Retinal pigment epithelial cell (primary cell): ENCODE results near the gene BCKDHB.
A peak's percentile ranks its signal among the peaks of the same experiment; 100 is the strongest.

Experiments used
- DNase-seq: peaks from one replicate; pipeline ENCODE4 v3.0.0-alpha.2; 2010; ENCODE audit warnings: low read depth
- H3K4me3 ChIP-seq: 2 replicates; pipeline ENCODE4 v1.5.1; 2011; ENCODE audit warnings: mild to moderate bottlenecking, low read length, control low read depth, moderate library complexity
- TF ChIP-seq, protein P1 (sequence below): conservative IDR thresholded peaks from 2 replicates; pipeline ENCODE4 v1.5.1; 2011; ENCODE audit warnings: low read depth, low read length, control low read depth, inconsistent platforms

The BCKDHB gene

DNA sequence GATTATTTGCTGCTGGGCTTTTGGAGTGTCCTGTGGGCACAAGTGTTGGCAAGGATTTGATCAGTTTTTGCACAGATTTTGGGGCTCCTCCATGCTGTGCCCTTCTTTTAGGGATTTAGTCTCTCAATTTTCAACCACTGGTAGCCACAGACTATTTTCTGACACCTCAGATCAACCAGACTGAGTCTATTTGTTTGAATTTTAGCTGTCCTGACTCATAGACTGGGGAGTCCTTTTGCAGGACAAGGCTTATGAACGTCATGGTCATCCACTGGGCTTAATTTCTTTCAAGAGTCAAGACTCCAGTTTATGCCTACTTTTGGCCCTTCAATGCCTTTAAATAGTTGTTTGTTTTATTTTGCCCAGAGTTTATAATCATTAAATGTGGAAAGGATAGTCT, 59.3 kb downstream of the BCKDHB start:
- TF ChIP-seq, protein P1, sequence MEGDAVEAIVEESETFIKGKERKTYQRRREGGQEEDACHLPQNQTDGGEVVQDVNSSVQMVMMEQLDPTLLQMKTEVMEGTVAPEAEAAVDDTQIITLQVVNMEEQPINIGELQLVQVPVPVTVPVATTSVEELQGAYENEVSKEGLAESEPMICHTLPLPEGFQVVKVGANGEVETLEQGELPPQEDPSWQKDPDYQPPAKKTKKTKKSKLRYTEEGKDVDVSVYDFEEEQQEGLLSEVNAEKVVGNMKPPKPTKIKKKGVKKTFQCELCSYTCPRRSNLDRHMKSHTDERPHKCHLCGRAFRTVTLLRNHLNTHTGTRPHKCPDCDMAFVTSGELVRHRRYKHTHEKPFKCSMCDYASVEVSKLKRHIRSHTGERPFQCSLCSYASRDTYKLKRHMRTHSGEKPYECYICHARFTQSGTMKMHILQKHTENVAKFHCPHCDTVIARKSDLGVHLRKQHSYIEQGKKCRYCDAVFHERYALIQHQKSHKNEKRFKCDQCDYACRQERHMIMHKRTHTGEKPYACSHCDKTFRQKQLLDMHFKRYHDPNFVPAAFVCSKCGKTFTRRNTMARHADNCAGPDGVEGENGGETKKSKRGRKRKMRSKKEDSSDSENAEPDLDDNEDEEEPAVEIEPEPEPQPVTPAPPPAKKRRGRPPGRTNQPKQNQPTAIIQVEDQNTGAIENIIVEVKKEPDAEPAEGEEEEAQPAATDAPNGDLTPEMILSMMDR, result no peak
- DNase-seq, result no peak
- H3K4me3 ChIP-seq, result no peak overlapping the region

DNA sequence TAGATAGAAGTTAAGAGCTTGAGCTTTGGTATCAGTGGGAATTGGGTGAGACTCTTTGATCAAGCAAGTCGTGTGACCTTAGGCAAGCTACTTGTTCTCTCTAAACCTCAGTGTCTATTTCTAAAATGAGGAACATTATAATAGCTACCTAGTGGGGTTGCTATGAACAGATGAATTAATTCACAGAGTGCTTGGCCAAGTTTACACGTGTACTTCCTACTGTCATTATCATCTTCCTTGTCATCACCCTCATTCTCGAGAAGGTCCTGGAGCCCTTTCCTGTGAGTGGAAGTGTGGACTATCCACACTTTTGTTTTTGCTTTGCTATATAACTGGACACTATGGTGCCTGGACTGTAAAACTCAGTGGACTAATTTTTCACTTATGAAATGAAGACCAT, 64.0 kb downstream of the BCKDHB start:
- no peak overlapping the region for H3K4me3 ChIP-seq
- TF ChIP-seq, protein P1, result no peak
- DNase-seq, result no peak

DNA sequence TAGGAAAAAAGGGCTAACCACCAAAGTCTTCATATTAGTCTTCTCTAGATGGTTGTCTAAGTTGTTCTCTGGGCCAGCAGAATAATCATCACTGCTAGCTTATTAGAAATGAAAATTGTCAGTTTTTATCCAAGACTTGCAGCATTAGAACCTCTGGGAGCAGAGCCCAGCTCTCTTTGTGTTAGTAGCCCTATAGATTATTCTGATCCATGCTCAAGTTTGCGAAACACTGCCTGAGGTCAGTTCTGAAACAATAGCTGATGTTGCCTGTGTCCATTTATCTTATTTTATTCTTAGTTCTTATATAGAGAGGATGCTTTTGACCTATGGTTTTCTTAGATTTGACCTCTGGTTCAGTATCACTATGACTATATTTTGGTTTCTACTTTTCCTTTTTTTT, 66.9 kb downstream of the BCKDHB start:
- TF ChIP-seq, protein P1, result no peak
- DNase-seq, result no peak
- no peak overlapping the region for H3K4me3 ChIP-seq

DNA sequence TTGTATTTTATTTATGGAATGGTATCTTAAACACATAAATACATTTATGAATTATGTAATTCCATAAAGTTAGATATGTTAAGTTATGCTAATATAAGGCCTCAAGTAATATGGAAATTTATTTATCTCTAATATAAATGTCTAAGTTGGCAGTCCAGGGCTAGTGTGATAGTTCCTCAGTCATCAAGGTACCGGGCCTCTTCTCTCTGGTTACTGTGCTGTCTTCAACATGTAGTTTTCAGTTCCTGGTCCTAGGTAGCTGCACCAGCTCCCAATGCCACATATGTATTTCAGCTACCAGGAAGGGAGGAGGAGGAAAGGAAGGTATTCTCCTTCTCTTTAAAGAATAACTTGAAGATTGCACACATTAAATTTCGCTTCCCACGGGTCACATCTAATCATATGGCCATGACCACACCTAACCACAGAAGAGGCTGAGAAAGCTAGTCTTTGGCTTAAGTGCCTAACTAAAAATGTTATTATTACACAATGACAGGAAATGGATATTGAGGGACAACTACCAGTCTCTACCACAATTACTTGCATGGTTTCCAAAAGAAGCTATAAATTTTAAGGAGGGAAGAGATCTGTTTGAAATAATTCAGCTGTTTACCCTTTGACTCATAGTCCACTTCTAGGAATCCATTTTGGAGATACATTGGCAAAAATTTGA, 68.6 kb downstream of the BCKDHB start:
- no peak for DNase-seq
- TF ChIP-seq, protein P1, result no peak
- H3K4me3 ChIP-seq, result no peak overlapping the region

DNA sequence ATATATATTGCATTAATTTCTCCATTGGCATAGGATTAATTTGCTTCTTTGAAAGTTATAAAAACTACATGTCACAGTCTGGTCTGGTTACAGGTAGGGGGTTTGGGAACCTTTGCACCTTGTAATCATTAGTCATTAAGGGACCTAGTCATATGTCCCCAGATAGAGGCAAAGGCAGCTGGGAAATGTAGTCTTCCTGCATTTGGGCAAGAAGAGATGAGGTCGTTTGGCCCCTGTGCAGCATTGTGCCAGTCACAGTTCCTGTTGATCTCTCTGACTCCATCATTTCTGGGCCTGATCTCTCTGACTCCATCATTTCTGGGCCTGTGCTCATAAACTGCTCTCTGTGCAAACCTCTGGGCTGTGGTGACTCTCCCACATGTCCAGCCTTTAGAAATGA, 73.2 kb downstream of the BCKDHB start:
- DNase-seq, result no peak
- TF ChIP-seq, protein P1, result no peak
- H3K4me3 ChIP-seq, result no peak overlapping the region

DNA sequence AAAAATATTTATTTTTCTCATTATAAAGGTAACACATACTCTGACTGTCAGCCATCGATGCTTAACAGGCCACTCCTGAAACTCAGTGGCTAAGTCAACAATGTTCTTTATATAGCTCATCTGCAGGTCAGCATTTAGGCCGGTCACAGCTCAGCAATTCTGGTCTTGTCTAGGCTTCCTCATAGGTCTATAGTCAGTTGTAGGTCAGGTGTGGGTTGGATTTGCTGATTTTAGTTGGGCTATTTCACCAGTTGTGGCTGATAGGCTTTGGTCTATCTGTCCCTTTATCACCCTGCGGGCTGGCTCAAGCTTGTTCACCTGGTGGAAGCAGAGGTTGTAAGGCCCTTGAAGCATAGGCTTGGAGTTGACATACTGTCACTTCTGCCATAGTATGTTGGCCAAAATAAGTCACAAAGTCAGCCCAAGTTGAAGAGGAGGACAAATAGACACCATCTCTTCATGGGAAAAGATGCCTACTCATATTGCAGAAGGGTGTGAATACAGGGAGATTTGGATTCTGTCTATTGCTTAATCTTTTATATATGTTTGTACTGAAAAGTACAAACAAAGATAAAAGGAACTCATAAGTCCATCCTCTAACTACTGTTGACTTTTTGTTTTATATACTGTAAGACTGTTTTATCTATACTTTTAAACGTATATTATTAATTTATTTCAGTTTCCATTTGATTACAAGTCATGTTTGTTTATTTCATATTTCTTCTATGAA, 75.0 kb downstream of the BCKDHB start:
- H3K4me3 ChIP-seq, result no peak overlapping the region
- TF ChIP-seq, protein P1, result no peak
- DNase-seq, result no peak

DNA sequence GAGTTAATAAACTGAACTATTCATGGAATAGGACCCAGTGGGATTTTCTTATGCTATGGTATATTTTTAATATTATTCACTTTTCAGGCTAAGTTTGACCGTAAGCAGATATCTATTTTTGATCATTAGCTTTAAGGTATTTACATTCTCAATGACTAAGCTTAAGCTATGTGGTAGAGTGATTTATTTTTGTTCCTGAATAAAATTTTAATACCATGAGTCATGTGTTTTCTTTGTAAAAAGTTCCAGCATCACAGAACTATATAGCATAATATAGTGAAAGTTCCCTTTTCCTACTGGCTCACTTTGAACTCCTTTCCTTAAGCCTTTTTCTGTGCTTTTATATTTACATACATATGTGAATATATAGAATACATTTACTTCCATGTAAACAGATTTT, 75.8 kb downstream of the BCKDHB start:
- TF ChIP-seq, protein P1, result no peak
- no peak overlapping the region for H3K4me3 ChIP-seq
- DNase-seq, result peak; percentile 49
